Head of caudate nucleus (tissue), 42 donors: Measurements from ENCODE around the gene CRIP2.

Source experiments
- DNase-seq, 42 donors: peaks; one replicate each; pipeline versions ENCODE4 v3.0.0 to v3.0.0-alpha.2; 2020 to 2021; ENCODE audit warnings: mixed read lengths in 7 of 42
- intact Hi-C: fragments of 100-400 bp; cut with DNase I; formaldehyde crosslinking; loops from one replicate; pipeline ENCODE4 v1.15.0; 2022

The CRIP2 gene

GRCh38 chr14:105501504-105502291 lies 27.1 kb downstream of the CRIP2 start:
- intact Hi-C loops = no loop called here
- DNase-seq = peak in 3 of 42 donors; percentile 1 to 25 (median 13)

- intact Hi-C loops = no loop called here
These were observed 28.1 kb downstream of the CRIP2 start for GRCh38 chr14:105502446-105503295.

GRCh38 chr14:105503296-105503640 lies 28.6 kb downstream of the CRIP2 start:
- intact Hi-C loops = no loop called here
- DNase-seq = peak in 3 of 42 donors; percentile 7 to 28 (median 10)

More at GRCh38 chr14:105502446-105503295, 28.1 kb downstream of the CRIP2 start:
- DNase-seq = peak in 3 of 42 donors; percentile 10 to 38 (median 13)

GRCh38 chr14:105503935-105504692 lies 29.5 kb downstream of the CRIP2 start:
- peak in 3 of 42 donors; percentile 11 to 42 (median 12) for DNase-seq

GRCh38 chr14:105505101-105505500 lies 30.5 kb downstream of the CRIP2 start:
- intact Hi-C loops = no loop called here
- DNase-seq = peak in 2 of 42 donors; percentile 8 to 39

More at GRCh38 chr14:105503935-105504692, 29.5 kb downstream of the CRIP2 start:
- intact Hi-C loops = no loop called here

GRCh38 chr14:105507247-105507646 lies 32.6 kb downstream of the CRIP2 start:
- peak in 2 of 42 donors; percentile 4 to 11 for DNase-seq
- intact Hi-C loops = no loop called here

GRCh38 chr14:105508069-105508468 lies 33.4 kb downstream of the CRIP2 start:
- intact Hi-C loops = no loop called here
- DNase-seq = peak in 4 of 42 donors; percentile 26 to 67 (median 43)

- intact Hi-C loops = no loop called here
- peak in 2 of 42 donors; percentile 3 to 16 for DNase-seq
These were observed 34.0 kb downstream of the CRIP2 start for GRCh38 chr14:105508601-105509000.

- intact Hi-C loops = no loop called here
- peak in 1 of 42 donors; percentile 6 for DNase-seq
These were observed 42.5 kb downstream of the CRIP2 start for GRCh38 chr14:105517096-105517495.

- peak in 2 of 42 donors; percentile 10 to 13 for DNase-seq
- intact Hi-C loops = no loop called here
These were observed 45.5 kb downstream of the CRIP2 start for GRCh38 chr14:105519946-105520698.

GRCh38 chr14:105525326-105525725 lies 50.7 kb downstream of the CRIP2 start:
- DNase-seq = peak in 2 of 42 donors; percentile 23 to 34
- intact Hi-C loops = loop anchor here (5.0 kb wide), 2 partner anchors 33 to 323 kb away; partner anchors contain the start of gene TEDC1

GRCh38 chr14:105525861-105526775 lies 51.5 kb downstream of the CRIP2 start, which contains the start of gene TMEM121:
TMEM121 (plus strand) TSS chr14:105526583; CDS start chr14:105528835, 2,252 bp downstream.
- intact Hi-C loops = loop anchor here (5.0 kb wide), 2 partner anchors 34 to 324 kb away; partner anchors contain the start of gene TEDC1
- DNase-seq = peak in 36 of 42 donors; percentile 31 to 81 (median 65)

GRCh38 chr14:105526776-105527380 lies 52.3 kb downstream of the CRIP2 start:
- intact Hi-C loops = loop anchor here (5.0 kb wide), 2 partner anchors 35 to 325 kb away; partner anchors contain the start of gene TEDC1
- peak in 8 of 42 donors; percentile 14 to 55 (median 40) for DNase-seq

GRCh38 chr14:105527381-105527825 lies 52.8 kb downstream of the CRIP2 start:
- DNase-seq = peak in 4 of 42 donors; percentile 18 to 48 (median 38)
- intact Hi-C loops = loop anchor here (5.0 kb wide), 2 partner anchors 35 to 325 kb away; partner anchors contain the start of gene TEDC1

- peak; percentile 62 to 94 (median 88) for DNase-seq
- intact Hi-C loops = loop anchor here (2.0 to 5.0 kb wide), 3 partner anchors 36 to 326 kb away; partner anchors contain the start of gene TEDC1
These were observed 53.4 kb downstream of the CRIP2 start for GRCh38 chr14:105527826-105528585.
